SK-N-MC (cell line): ENCODE data around the gene TTC9C.

Source experiments
- EZH2 ChIP-seq: fragments of 200-600 bp; sonication (generic); IDR thresholded peaks from one replicate; pipeline ENCODE4 v1.6.1; 2017; ENCODE audit warnings: antibody characterized with exemption
- FOXP2 ChIP-seq: optimal IDR thresholded peaks from 2 replicates; pipeline ENCODE3; 2011; ENCODE audit warnings: mild to moderate bottlenecking, moderate library complexity; ENCODE audit not compliant: insufficient read depth; ENCODE audit errors: extremely low read length, control extremely low read depth
- POLR2AphosphoS5 ChIP-seq: IDR thresholded peaks from 2 replicates; pipeline ENCODE4 v1.6.1; 2012; ENCODE audit warnings: mild to moderate bottlenecking, low read depth, low read length, borderline replicate concordance

DNA sequence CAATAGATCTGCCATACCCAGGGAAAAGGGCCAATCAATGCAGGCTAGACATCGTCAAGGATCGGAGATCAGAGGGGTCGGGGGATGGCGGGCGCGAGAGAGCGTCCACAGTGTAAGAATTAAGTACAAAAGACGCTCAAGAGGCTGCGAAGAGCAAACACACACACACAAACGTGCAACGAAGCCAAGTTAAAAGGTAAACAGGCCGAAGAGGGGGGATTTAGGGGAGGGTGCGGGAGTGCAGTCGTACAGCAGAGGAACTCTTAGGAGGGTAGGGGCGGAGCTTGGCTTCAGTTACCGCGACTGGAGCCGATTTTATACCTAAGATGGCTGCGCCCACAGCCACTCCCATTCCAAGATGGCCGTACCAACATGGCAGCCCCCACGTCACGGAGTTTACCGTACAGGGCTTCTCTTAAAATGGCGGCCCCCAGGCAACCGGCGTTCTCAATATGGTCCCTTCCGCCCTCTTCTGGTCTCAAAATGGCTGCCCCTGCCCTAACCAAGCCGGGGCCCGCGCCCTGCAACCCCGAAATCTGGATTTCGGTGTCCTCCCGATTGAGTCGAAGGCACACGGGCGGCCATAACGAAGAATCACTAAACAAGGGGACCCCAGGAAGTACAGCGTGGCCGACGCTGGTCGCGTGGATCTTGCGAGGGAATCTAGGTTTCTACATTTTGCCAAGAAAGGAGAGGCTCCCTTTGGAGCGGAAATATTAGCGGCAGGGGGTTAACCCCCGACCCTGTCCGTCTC lies 18.9 kb upstream of the TTC9C start:
- no peak for TF ChIP-seq EZH2
- TF ChIP-seq POLR2AphosphoS5 = peak; percentile 69
- TF ChIP-seq FOXP2 = no peak
